Stromal cell of bone marrow (primary cell): ENCODE results near the gene MCTP1.

Source experiments
- DNase-seq: peaks from one replicate; pipeline ENCODE4 v3.0.0-alpha.2; 2012; ENCODE audit warnings: low read depth

The MCTP1 gene

GRCh38 chr5:94945656-94946055 is 339.2 kb downstream of the MCTP1 start:
- DNase-seq = no peak

GRCh38 chr5:94944160-94944559 is 340.7 kb downstream of the MCTP1 start:
- DNase-seq = no peak

GRCh38 chr5:94941122-94941755 is 343.7 kb downstream of the MCTP1 start:
- no peak for DNase-seq

- DNase-seq = no peak
Measured at GRCh38 chr5:94932259-94932658, 352.6 kb downstream of the MCTP1 start.

- no peak for DNase-seq
Measured at GRCh38 chr5:94928891-94929290, 356.0 kb downstream of the MCTP1 start.

GRCh38 chr5:94920570-94920969 is 364.3 kb downstream of the MCTP1 start:
- DNase-seq = no peak

- DNase-seq = no peak
Measured at GRCh38 chr5:94916619-94917018, 368.3 kb downstream of the MCTP1 start.

- DNase-seq = no peak
Measured at GRCh38 chr5:94911276-94911675, 373.6 kb downstream of the MCTP1 start.

GRCh38 chr5:94910721-94911120 is 374.2 kb downstream of the MCTP1 start:
- no peak for DNase-seq

- DNase-seq = no peak
Measured at GRCh38 chr5:94908889-94909480, 375.9 kb downstream of the MCTP1 start.

GRCh38 chr5:94906750-94907149 is 378.1 kb downstream of the MCTP1 start:
- DNase-seq = no peak

GRCh38 chr5:94903726-94904125 is 381.2 kb downstream of the MCTP1 start:
- DNase-seq = no peak

GRCh38 chr5:94901191-94901979 is 383.5 kb downstream of the MCTP1 start:
- DNase-seq = no peak

- no peak for DNase-seq
Measured at GRCh38 chr5:94900006-94900505, 384.8 kb downstream of the MCTP1 start.

GRCh38 chr5:94893412-94894135 is 391.3 kb downstream of the MCTP1 start:
- no peak for DNase-seq

- no peak for DNase-seq
Measured at GRCh38 chr5:94891972-94892371, 392.9 kb downstream of the MCTP1 start.

- DNase-seq = no peak
Measured at GRCh38 chr5:94891565-94891964, 393.3 kb downstream of the MCTP1 start.

- DNase-seq = no peak
Measured at GRCh38 chr5:94890907-94891306, 394.0 kb downstream of the MCTP1 start.

- DNase-seq = no peak
Measured at GRCh38 chr5:94888674-94889073, 396.2 kb downstream of the MCTP1 start.

GRCh38 chr5:94885931-94886330 is 399.0 kb downstream of the MCTP1 start:
- no peak for DNase-seq

- DNase-seq = no peak
Measured at GRCh38 chr5:94884311-94884710, 400.6 kb downstream of the MCTP1 start.

- no peak for DNase-seq
Measured at GRCh38 chr5:94872526-94872925, 412.4 kb downstream of the MCTP1 start.
